Tibial artery (tissue), 4 donors: ENCODE results near the gene FLNB.

ENCODE experiments used
- DNase-seq, 2 donors: peaks; one replicate each; pipeline ENCODE4 v3.0.0-alpha.2; 2019
- H3K27ac ChIP-seq, 2 donors: fragments of 200-600 bp; sonication (generic) in 1 of 2; 1 replicate in 1 of 2; 2 replicates in 1 of 2; pipeline ENCODE4 v1.5.1; 2018 to 2019; ENCODE audit warnings: mild to moderate bottlenecking in 1 of 2
- H3K27me3 ChIP-seq, 2 donors: fragments of 200-600 bp; sonication (generic) in 1 of 2; one replicate each; pipeline versions ENCODE4 v1.5.1 to v1.6.0; 2016 to 2019
- H3K36me3 ChIP-seq, 3 donors: fragments of 200-600 bp; sonication (generic) in 2 of 3; one replicate each; pipeline ENCODE4 v1.5.1; 2016 to 2019; ENCODE audit warnings: mild to moderate bottlenecking in 2 of 3
- H3K4me1 ChIP-seq, 4 donors: fragments of 200-600 bp; sonication (generic) in 2 of 4; 1 replicate in 3 of 4; 2 replicates in 1 of 4; pipeline ENCODE4 v1.5.1; 2016 to 2019
- H3K4me3 ChIP-seq, 2 donors: fragments of 200-600 bp; sonication (generic) in 1 of 2; 1 replicate in 1 of 2; 2 replicates in 1 of 2; pipeline ENCODE4 v1.5.1; 2018 to 2019; ENCODE audit warnings: mild to moderate bottlenecking in 2 of 2
- H3K9me3 ChIP-seq, 3 donors: fragments of 200-600 bp; sonication (generic) in 1 of 3; one replicate each; pipeline ENCODE4 v1.5.1; 2016 to 2019
- CTCF ChIP-seq, 2 experiments: fragments of 200-600 bp in 1 of 2; fragments of 450-650 bp in 1 of 2; IDR thresholded peaks; one replicate each; pipeline ENCODE4 v1.5.1; 2017 to 2019; ENCODE audit warnings: antibody characterized with exemption in 2 of 2, mild to moderate bottlenecking in 1 of 2, moderate library complexity in 1 of 2
- intact Hi-C: fragments of 100-400 bp; cut with DNase I; formaldehyde crosslinking; loops from one replicate; pipeline ENCODE4 v1.15.0; 2023; ENCODE audit warnings: low total_unique reads

FLNB gene

GRCh38 chr3:58063022-58063815 is 55.0 kb downstream of the FLNB start:
- no peak for TF ChIP-seq CTCF (IDR thresholded peaks at IDR 0.05)
- DNase-seq = peak in 1 of 2 donors; percentile 84
- H3K4me3 ChIP-seq = no peak overlapping the region
- no peaks in the 10 kb centered on the region for H3K9me3 ChIP-seq
- no peaks in the 10 kb centered on the region for H3K27me3 ChIP-seq
- H3K36me3 ChIP-seq = no peaks in the 10 kb centered on the region
- intact Hi-C loops = no loop called here
- peak overlapping the region; percentile 62 to 77 for H3K27ac ChIP-seq
- H3K4me1 ChIP-seq = peaks cover 0 to 99% (median 72%) of the 10 kb centered on the region in 4 donors

- no peaks in the 10 kb centered on the region for H3K27me3 ChIP-seq
- H3K9me3 ChIP-seq = no peaks in the 10 kb centered on the region
- no peak for DNase-seq
- H3K36me3 ChIP-seq = no peaks in the 10 kb centered on the region
- H3K4me1 ChIP-seq = peaks cover 0 to 99% (median 67%) of the 10 kb centered on the region in 4 donors
- peak overlapping the region; percentile 62 to 77 for H3K27ac ChIP-seq
- intact Hi-C loops = no loop called here
- no peak overlapping the region for H3K4me3 ChIP-seq
- TF ChIP-seq CTCF (IDR thresholded peaks at IDR 0.05) = no peak
Measured at GRCh38 chr3:58064923-58065638, 56.9 kb downstream of the FLNB start.

- no peak for DNase-seq
- TF ChIP-seq CTCF (IDR thresholded peaks at IDR 0.05) = no peak
- Histone ChIP-seq H3K9me3 (no peaks in the 10 kb centered on the region), H3K36me3 (no peaks in the 10 kb centered on the region), H3K27ac (peak overlapping the region; percentile 62 to 77), H3K4me1 (peaks cover 0 to 99% (median 62%) of the 10 kb centered on the region in 4 donors), H3K27me3 (no peaks in the 10 kb centered on the region), H3K4me3 (no peak overlapping the region)
- intact Hi-C loops = no loop called here
Measured at GRCh38 chr3:58065700-58066167, 57.5 kb downstream of the FLNB start.

- peak overlapping the region; percentile 62 to 77 for H3K27ac ChIP-seq
- H3K36me3 ChIP-seq = no peaks in the 10 kb centered on the region
- no peak for TF ChIP-seq CTCF (IDR thresholded peaks at IDR 0.05)
- intact Hi-C loops = no loop called here
- no peaks in the 10 kb centered on the region for H3K9me3 ChIP-seq
- no peak for DNase-seq
- H3K4me3 ChIP-seq = no peak overlapping the region
- H3K27me3 ChIP-seq = no peaks in the 10 kb centered on the region
- peaks cover 4 to 99% (median 65%) of the 10 kb centered on the region in 4 donors for H3K4me1 ChIP-seq
Measured at GRCh38 chr3:58066842-58067241, 58.6 kb downstream of the FLNB start.

GRCh38 chr3:58068122-58068809 is 60.0 kb downstream of the FLNB start:
- Histone ChIP-seq H3K27me3 (no peaks in the 10 kb centered on the region), H3K36me3 (no peaks in the 10 kb centered on the region), H3K9me3 (no peaks in the 10 kb centered on the region), H3K27ac (peak overlapping the region; percentile 62 to 77), H3K4me1 (peaks cover 14 to 99% (median 66%) of the 10 kb centered on the region in 4 donors), H3K4me3 (no peak overlapping the region)
- intact Hi-C loops = no loop called here
- DNase-seq = no peak
- TF ChIP-seq CTCF (IDR thresholded peaks at IDR 0.05) = no peak
